GM18526 (cell line): ENCODE results near the gene KIF24.

Experiments used
- POLR2A ChIP-seq: IDR thresholded peaks from 3 replicates; pipeline ENCODE4 v1.6.1; 2011; ENCODE audit not compliant: insufficient read length; ENCODE audit errors: extremely low read depth

Gene KIF24

DNA sequence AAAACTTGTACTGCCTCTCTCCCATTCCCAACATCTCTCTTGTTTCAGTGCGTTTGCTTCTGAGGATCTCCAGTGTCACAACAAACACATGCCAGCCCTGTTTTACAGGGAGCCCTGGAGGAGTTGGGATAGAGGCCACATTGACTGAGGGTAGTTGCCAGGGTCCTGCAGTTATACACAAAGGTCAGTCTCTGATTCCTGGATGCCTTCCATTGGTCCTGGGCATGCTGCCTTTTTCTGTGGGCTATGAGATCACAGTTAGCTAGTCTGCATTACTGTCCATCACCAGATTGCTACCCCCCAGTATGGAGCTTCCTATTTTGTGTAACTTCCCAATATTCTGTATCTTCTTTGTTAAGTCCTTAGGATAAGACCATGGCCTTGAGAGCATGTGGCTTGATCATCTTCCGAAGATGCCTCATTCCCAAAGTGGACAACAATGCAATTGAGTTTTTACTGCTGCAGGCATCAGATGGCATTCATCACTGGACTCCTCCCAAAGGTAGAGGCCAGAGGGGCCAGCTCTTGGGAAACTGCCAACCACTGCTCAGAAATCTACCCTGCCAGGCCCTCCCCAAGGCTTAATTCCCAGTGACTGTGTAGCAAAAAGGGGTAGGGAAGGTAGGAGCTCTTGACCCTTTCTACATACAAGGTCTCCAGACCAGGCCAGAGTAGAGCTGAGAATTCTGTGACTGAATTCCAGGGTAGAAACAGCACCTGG, 9.8 kb upstream of the KIF24 start:
- no peak for TF ChIP-seq POLR2A

DNA sequence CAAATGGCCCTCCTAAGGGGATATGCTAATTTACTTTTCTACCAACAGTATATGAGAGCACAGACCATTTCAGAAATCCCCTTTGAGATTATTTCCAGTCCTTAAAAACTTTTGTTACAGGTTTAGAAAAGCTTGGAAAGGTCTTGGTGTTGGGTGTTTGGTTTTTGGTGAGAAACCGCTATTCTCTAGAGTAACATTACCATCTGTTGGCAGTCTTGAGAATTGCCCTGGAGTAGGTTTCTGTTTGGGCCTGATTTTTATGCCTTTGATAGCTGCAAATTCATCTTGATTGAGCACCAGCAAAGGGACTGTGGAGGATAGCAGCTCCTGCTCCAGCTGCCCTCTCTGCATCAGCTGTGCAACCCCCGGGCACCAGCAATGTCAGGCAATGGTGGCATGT, 8.3 kb upstream of the KIF24 start:
- no peak for TF ChIP-seq POLR2A

- no peak for TF ChIP-seq POLR2A
Observed at GRCh38 chr9:34335376-34335775, 6.3 kb upstream of the KIF24 start.

- no peak for TF ChIP-seq POLR2A
Observed at GRCh38 chr9:34334916-34335315, 5.8 kb upstream of the KIF24 start.

GRCh38 chr9:34334337-34334824, 5.3 kb upstream of the KIF24 start:
- no peak for TF ChIP-seq POLR2A

GRCh38 chr9:34333836-34334235, 4.8 kb upstream of the KIF24 start:
- no peak for TF ChIP-seq POLR2A

DNA sequence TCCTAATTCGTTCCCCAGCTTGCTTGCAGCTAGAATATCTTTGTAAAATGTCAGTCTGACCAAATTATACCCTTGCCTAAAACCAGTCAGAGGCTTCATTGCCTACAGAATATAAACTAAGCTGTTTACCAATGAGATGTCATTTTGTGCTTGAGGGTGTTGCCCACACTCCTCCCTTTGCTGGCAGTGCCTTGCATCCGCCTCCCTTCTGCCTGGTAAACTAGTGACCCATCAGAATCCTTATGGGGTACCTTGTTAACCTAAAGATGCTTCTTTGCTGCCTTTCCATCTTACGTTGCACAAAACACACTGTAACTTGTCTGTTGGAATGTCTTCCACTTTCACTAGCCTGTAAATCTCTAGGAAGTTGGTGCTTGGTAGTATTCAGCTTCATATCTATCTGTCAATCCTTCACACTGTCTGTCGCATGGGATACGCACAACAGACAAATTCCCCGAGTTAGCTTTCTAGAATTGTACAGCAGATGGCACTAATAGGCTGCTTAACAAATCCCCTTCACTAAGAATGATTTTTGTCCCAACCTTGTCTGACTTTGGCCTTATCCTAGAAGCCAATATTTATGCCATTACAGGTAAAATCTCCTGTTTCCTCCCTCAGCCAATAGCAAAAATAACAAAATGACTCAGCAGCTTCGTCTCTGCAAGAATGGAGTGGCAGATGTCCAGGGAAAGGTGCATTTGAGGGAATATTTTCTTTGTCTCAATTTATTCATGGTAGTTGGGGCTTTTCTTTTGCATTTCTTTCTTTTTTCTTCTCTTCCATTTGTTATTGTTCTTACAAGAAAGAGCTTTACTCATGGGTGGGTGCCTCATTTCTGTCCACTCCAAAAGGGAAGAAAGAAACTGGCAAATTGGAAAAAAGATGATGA, 3.3 kb upstream of the KIF24 start:
- no peak for TF ChIP-seq POLR2A

GRCh38 chr9:34331196-34331595, 2.1 kb upstream of the KIF24 start:
- no peak for TF ChIP-seq POLR2A

- TF ChIP-seq POLR2A: peak; percentile 42
Observed at GRCh38 chr9:34328500-34328986, 525 bp downstream of the KIF24 start.

GRCh38 chr9:34326690-34327089, 2.4 kb downstream of the KIF24 start:
- no peak for TF ChIP-seq POLR2A

DNA sequence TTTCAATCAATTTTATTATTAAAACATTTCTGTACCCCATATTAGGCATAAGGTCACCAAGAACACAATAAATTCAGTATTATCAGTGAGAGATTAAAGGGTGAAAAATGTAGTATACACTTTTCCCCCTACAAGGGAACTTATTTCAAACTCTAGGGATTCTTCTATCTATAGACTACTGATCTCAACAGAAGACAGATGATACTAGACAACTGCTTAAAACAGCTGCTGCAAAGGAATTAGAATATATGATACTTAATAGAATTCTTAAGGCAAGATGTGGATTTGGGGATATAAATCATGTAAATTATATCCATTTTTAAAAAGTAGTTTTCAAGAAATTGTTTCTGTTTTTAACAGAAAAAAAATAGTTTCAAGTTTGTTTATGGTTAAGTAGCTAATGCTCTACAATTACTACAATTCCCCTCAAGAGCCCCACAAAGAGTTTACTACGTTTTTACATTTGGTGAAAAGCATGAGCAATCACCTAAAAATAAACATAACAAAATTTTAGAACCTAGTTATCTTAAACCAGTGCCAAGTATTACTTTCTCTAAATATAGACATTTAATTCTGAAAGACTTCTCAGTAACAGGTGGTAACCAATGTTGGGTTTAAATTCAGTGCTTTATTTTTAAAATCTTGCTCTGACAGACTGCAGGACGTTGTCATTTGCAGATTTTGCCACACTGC, 6.0 kb downstream of the KIF24 start:
- TF ChIP-seq POLR2A: no peak

DNA sequence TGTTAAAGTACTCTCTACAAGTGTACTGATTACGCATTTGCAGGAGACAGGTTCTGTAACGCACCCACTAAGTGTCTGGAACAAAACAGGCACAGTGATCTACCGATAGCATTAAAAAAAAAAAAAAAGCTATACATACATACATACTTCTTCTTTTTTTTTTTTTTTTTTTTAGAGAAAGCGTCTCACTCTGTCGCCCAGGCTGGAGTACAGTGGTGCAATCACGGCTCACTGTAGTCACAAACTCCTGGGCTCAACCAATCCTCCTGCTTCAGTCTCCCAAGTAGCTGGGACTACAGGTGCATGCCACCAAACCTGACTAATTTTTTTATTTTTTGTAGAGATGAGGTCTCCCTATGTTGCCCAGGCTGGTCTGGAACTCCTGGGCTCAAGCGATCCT, 7.6 kb downstream of the KIF24 start:
- no peak for TF ChIP-seq POLR2A

- TF ChIP-seq POLR2A: no peak
Observed at GRCh38 chr9:34318163-34318790, 10.8 kb downstream of the KIF24 start.

- no peak for TF ChIP-seq POLR2A
Observed at GRCh38 chr9:34317436-34317835, 11.6 kb downstream of the KIF24 start.
